ENCODE data around the gene NIFK. TPM values are rescaled to one million over a fixed set of nuclear protein-coding genes. Genes with fewer than 3 reads are reported as not detected.

NIFK gene
- total and polyA plus RNA-seq, 2 donors (not counting 3 experiments of a cell fraction or from before 2014, with no cell fraction given) = 10.7 to 59.7 TPM

DNA sequence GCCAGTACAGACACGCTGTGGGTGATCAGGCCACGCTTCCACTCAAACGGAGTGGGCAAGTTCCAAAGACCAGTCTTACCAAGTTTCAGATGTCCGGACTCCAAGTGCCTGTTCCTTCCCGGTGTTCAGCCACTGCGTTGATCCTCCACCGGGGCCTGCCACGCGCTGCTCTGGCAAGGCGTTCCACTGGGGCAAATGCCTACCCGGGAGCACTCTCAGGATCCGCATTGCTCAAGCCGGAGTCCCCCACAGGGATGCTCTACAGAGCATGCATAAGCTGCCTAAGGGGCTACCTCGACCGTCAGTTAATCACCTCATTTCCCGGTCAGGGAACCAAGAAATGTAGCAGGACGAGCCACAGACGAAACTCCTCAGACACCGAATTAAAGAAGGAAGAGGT, 50.5 kb downstream of the NIFK start:
- Histone ChIP-seq H3K4me3 (replicated peaks in 1 of 3; ENCODE audit: insufficient read depth in 1 of 3, low read depth in 1 of 3, low read length in 3 of 3) (no peak overlapping the region), H3K9me1 (replicated peaks; ENCODE audit: control insufficient read depth, extremely low read depth, insufficient read depth, low read length) (no peaks in the 10 kb centered on the region), H3K27ac (ENCODE audit: insufficient read depth, low read depth, low read length) (no peak overlapping the region), H3K4me1 (ENCODE audit: control insufficient read depth, extremely low read depth, insufficient read depth, low read length) (no peaks in the 10 kb centered on the region), H4K20me1 (replicated peaks; ENCODE audit: control insufficient read depth, extremely low read depth, insufficient read depth, low read length) (no peaks in the 10 kb centered on the region), H3K79me2 (ENCODE audit: control insufficient read depth, insufficient read depth, low read length) (no peaks in the 10 kb centered on the region), H3K9me3 (replicated peaks; ENCODE audit: control insufficient read depth, insufficient read depth, low read length) (peaks cover 7% of the 10 kb centered on the region), H3K9ac (replicated peaks; ENCODE audit: extremely low read depth, insufficient read depth, low read length) (no peak overlapping the region), H3K4me2 (ENCODE audit: insufficient read depth, low read length) (no peak overlapping the region), H3K27me3 (ENCODE audit: control insufficient read depth in 2 of 2, insufficient read depth in 2 of 2, low read length in 2 of 2) (peaks cover 0 to 3% of the 10 kb centered on the region in 2 experiments), H2AFZ (ENCODE audit: low read depth, low read length) (no peak overlapping the region), H3K36me3 (ENCODE audit: control insufficient read depth in 2 of 2, extremely low read depth in 1 of 2, insufficient read depth in 2 of 2, low read length in 2 of 2) (no peaks in the 10 kb centered on the region)
- dilution Hi-C loops (cut with MboI; ENCODE audit: extremely low pct_ligation_motif_present, low sequenced_read_pairs) (no loop called here), intact Hi-C loops (cut with micrococcal nuclease) (no loop called here)
- DNase-seq (ENCODE audit: low read depth, low spot score) (no peak), FAIRE-seq (no peak)
- ChIA-PET CTCF (no interaction called here), POLR2A (no interaction called here)
- TF ChIP-seq EZH2 (IDR thresholded peaks at IDR 0.05; ENCODE audit: borderline replicate concordance, low read depth, low read length, severe bottlenecking) = no peak
- no peak for TF ChIP-seq MYC (IDR thresholded peaks at IDR 0.05; ENCODE audit: low read depth, low read length)
- TF ChIP-seq CTCF (IDR thresholded peaks at IDR 0.05; ENCODE audit: extremely low read depth in 1 of 2, insufficient read depth in 1 of 2, low read depth in 1 of 2, low read length in 2 of 2) = no peak
- TF ChIP-seq POLR2AphosphoS5 (IDR thresholded peaks at IDR 0.05; ENCODE audit: insufficient read depth, low read depth, low read length) = no peak
- no peak for TF ChIP-seq FOS (IDR thresholded peaks at IDR 0.05; ENCODE audit: borderline replicate concordance, insufficient read depth, low read length)
- no peak for TF ChIP-seq POLR2A (IDR thresholded peaks at IDR 0.05; ENCODE audit: low read depth, low read length)
- TF ChIP-seq JUN (IDR thresholded peaks at IDR 0.05; ENCODE audit: borderline replicate concordance, insufficient read depth, insufficient read length, low read depth) = no peak
- TF ChIP-seq, protein P1, sequence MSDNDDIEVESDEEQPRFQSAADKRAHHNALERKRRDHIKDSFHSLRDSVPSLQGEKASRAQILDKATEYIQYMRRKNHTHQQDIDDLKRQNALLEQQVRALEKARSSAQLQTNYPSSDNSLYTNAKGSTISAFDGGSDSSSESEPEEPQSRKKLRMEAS (IDR thresholded peaks at IDR 0.05; ENCODE audit: insufficient read depth, insufficient read length) = no peak
- TF ChIP-seq GATA2 (IDR thresholded peaks at IDR 0.05; ENCODE audit: insufficient read depth, insufficient read length, low read depth, low read length) = no peak
- BruUV-seq (replicated peaks) = no TSS peak

All from endothelial cell of umbilical vein (primary cell).